ENCODE data around the gene TTC7B. TPM values are rescaled to one million over a fixed set of nuclear protein-coding genes. Genes with fewer than 3 reads are reported as not detected.

Gene TTC7B
- total RNA-seq, 1 experiment from 2014 or later: 70.6 TPM

DNA sequence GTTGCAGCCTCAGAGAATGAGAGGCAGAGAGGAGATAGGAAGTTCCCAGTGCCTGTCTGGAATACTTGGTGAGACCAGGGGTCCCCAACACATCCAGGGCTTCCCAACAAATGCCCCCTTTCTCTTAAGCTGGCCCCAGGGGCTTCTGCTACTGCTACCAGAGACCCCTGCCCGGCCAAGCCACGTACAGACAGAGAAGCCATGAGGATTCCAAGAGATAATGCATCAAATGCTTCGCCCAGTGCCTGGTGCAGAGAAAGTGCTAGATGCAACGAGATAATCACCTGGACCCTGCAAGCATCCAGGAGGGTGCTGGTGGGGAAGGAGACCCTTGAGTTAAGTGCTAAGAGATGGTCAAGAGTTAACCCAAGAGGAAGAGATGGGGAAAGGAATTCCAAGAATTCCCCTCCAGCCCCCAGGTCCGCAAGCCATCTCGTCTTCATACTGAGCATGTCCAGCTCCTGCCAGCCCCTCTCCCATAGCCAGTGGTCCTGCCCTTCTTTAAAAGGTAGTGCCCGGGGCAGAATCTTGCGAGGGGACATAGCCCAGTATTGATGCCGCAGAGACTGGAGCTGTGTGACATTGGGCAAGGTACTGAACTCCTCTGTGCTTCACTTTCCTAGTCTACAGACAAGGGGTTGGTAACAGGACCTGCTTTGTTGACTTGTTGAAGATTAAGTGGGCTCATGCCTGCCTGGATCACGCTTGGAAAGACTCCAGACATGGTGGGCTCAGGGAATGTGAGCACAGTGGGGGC is 316.1 kb downstream of the TTC7B start:
- Histone ChIP-seq H3K9me3 (ENCODE audit: control insufficient read depth in 1 of 2, insufficient read depth in 1 of 2, low read depth in 1 of 2, low read length in 2 of 2) (no peaks in the 10 kb centered on the region), H2AFZ (ENCODE audit: low read depth, low read length, poor library complexity, severe bottlenecking) (no peak overlapping the region), H3K27ac (ENCODE audit: low read depth, low read length) (no peak overlapping the region), H3K9me2 (ENCODE audit: insufficient read depth) (no peaks in the 10 kb centered on the region), H3K9ac (ENCODE audit: low read length) (no peak overlapping the region), H3K27me3 (ENCODE audit: insufficient read depth, low read length) (no peaks in the 10 kb centered on the region), H3K4me2 (ENCODE audit: low read length) (no peak overlapping the region), H3K4me1 (ENCODE audit: control insufficient read depth in 1 of 2, insufficient read depth in 2 of 2, low read length in 2 of 2) (peaks cover 7 to 9% of the 10 kb centered on the region in 2 experiments; a peak in 2 of 4 replicates), H3K79me2 (ENCODE audit: insufficient read depth, low read length) (no peaks in the 10 kb centered on the region), H3K36me3 (ENCODE audit: control insufficient read depth in 1 of 2, insufficient read depth in 2 of 2, low read length in 2 of 2) (no peaks in the 10 kb centered on the region), H4K20me1 (ENCODE audit: insufficient read depth) (no peaks in the 10 kb centered on the region), H3K4me3 (replicated peaks in 1 of 2; ENCODE audit: low read depth in 1 of 2, low read length in 2 of 2) (no peak overlapping the region)
- TF ChIP-seq TCF7L2 (IDR thresholded peaks at IDR 0.05; ENCODE audit: borderline replicate concordance, extremely low read depth, insufficient read depth, insufficient read length): no peak
- no peak for TF ChIP-seq CBX3 (IDR thresholded peaks at IDR 0.05; ENCODE audit: low read depth)
- no peak for TF ChIP-seq POLR2A (IDR thresholded peaks at IDR 0.05; ENCODE audit: borderline replicate concordance, extremely low read depth, insufficient read depth, insufficient read length)
- TF ChIP-seq ZFX (IDR thresholded peaks at IDR 0.05): no peak
- DNase-seq (ENCODE audit: low read depth, low spot score): no peak
- ATAC-seq: no peak
- ChIA-PET POLR2A (no interaction called here), RAD21 (ENCODE audit: low non-redundant PET in 1 of 2, low total read pairs in 2 of 2, uncharacterized antibody in 2 of 2, unreplicated experiment in 2 of 2) (no interaction called here), CTCF (no interaction called here)
- intact Hi-C loops (cut with micrococcal nuclease): no loop called here
- BruUV-seq (replicated peaks): no TSS peak

DNA sequence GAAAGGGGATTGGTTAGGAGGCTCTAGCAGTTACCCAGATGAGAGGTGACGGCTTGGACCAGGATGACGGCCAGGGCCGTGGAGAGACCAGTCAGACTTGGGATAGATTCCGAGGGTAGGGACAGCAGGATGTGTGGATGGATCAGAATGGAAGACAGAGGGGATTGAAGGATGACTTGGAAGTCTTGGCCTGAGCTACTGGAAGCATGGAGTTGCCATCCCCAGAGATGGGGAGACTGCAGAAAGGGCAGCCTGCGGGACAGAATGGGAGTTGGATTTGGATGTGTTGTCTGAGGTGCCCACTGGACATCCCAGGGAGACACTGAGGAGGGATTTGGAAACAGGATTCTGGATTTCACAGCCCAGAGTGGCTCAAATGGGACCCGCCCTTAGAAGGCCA is 317.1 kb downstream of the TTC7B start:
- RAD21 ChIA-PET (ENCODE audit: low non-redundant PET in 1 of 2, low total read pairs in 2 of 2, uncharacterized antibody in 2 of 2, unreplicated experiment in 2 of 2): no interaction called here
- peaks cover 7 to 9% of the 10 kb centered on the region in 2 experiments; a peak in 2 of 4 replicates for H3K4me1 ChIP-seq (ENCODE audit: control insufficient read depth in 1 of 2, insufficient read depth in 2 of 2, low read length in 2 of 2)
- no peaks in the 10 kb centered on the region for H3K79me2 ChIP-seq (ENCODE audit: insufficient read depth, low read length)
- H3K9ac ChIP-seq (ENCODE audit: low read length): no peak overlapping the region
- POLR2A ChIA-PET: no interaction called here
- no peak overlapping the region for H3K4me3 ChIP-seq (replicated peaks in 1 of 2; ENCODE audit: low read depth in 1 of 2, low read length in 2 of 2)
- no peaks in the 10 kb centered on the region for H4K20me1 ChIP-seq (ENCODE audit: insufficient read depth)
- ATAC-seq: no peak
- no peak overlapping the region for H2AFZ ChIP-seq (ENCODE audit: low read depth, low read length, poor library complexity, severe bottlenecking)
- H3K4me2 ChIP-seq (ENCODE audit: low read length): no peak overlapping the region
- DNase-seq (ENCODE audit: low read depth, low spot score): no peak
- H3K9me2 ChIP-seq (ENCODE audit: insufficient read depth): no peaks in the 10 kb centered on the region
- no peak overlapping the region for H3K27ac ChIP-seq (ENCODE audit: low read depth, low read length)
- CTCF ChIA-PET: no interaction called here
- H3K36me3 ChIP-seq (ENCODE audit: control insufficient read depth in 1 of 2, insufficient read depth in 2 of 2, low read length in 2 of 2): no peaks in the 10 kb centered on the region
- no peaks in the 10 kb centered on the region for H3K27me3 ChIP-seq (ENCODE audit: insufficient read depth, low read length)
- TF ChIP-seq TCF7L2 (IDR thresholded peaks at IDR 0.05; ENCODE audit: borderline replicate concordance, extremely low read depth, insufficient read depth, insufficient read length): no peak
- TF ChIP-seq ZNF274 (IDR thresholded peaks at IDR 0.05; ENCODE audit: low read depth, low read length): no peak
- TF ChIP-seq RAD21 (IDR thresholded peaks at IDR 0.05; ENCODE audit: low read depth): no peak
- no peak for TF ChIP-seq SIN3A (IDR thresholded peaks at IDR 0.05; ENCODE audit: low read depth)
- TF ChIP-seq JUND (IDR thresholded peaks at IDR 0.05): no peak
- intact Hi-C loops (cut with micrococcal nuclease): no loop called here
- no TSS peak for BruUV-seq (replicated peaks)
- no peaks in the 10 kb centered on the region for H3K9me3 ChIP-seq (ENCODE audit: control insufficient read depth in 1 of 2, insufficient read depth in 1 of 2, low read depth in 1 of 2, low read length in 2 of 2)
